NCI-H1105 treated with DMSO at 0.1 percent for 48 hours (cell line): ENCODE measurements around the gene RREB1.

Experiments
- DNase-seq: peaks from one replicate; lab custom pipeline; 2025; lab: John Stamatoyannopoulos, UW

Gene RREB1

DNA sequence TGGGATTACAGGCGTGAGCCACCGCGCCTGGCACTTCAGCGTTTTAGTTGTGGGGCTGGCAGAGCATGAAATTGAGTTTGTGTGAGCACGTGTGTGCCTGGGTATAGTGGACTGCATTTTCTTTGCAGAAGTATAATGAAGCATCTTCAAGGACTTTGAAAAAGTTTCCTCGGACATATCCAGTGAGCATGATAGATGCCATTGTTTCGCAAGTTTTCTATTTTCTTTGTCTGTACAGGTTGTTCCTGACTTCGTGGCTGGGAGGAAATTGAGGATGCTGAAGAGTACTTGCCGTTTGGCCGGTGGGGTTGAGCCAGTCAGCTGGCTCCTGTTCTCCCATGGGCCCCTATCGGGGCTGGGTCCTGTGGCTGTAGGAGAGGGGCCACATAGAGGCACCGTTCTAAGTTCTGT lies 55.9 kb downstream of the RREB1 start:
- no peak for DNase-seq

DNA sequence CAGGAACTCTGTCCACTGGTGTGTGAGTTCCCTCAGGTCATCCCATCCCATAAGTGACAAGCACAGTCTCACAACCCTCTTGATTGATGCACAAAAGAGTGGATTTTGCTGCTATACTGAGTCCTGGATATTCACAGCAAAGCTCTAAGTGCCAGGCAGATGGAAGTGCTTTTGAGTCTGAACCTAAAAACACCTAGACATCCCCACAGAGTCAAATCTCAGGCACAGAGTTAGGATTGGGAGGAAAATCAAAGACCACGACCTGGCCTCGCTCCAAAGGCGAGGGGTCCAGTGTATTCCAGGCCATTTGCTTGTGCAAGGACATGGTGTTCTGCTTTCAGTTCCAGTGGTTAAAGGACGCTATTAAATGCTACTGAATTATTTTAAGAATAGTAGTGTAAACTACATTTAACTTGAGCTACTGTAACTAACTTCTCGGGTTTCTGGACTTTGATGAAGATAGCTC lies 56.8 kb downstream of the RREB1 start:
- no peak for DNase-seq

GRCh38 chr6:7165002-7165889 lies 57.5 kb downstream of the RREB1 start:
- no peak for DNase-seq

DNA sequence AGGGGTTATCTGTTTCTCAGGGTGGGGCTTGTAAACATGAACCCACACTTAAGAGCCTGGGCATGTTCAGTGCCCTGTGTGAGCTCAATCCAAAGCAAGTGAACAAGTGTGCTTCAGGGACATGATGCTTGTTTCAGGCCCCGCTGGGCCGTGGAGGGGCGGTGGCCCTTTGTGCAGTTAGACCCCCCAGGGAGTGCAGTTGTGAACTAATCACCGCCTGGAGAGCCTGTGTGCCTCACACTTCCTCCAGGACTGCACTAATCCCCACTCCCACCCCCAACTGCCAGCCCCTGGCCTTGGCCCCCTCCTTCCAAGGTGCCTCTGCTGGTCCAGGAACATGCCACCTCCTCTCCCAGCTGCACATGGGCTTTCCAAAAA lies 58.1 kb downstream of the RREB1 start:
- DNase-seq = no peak

DNA sequence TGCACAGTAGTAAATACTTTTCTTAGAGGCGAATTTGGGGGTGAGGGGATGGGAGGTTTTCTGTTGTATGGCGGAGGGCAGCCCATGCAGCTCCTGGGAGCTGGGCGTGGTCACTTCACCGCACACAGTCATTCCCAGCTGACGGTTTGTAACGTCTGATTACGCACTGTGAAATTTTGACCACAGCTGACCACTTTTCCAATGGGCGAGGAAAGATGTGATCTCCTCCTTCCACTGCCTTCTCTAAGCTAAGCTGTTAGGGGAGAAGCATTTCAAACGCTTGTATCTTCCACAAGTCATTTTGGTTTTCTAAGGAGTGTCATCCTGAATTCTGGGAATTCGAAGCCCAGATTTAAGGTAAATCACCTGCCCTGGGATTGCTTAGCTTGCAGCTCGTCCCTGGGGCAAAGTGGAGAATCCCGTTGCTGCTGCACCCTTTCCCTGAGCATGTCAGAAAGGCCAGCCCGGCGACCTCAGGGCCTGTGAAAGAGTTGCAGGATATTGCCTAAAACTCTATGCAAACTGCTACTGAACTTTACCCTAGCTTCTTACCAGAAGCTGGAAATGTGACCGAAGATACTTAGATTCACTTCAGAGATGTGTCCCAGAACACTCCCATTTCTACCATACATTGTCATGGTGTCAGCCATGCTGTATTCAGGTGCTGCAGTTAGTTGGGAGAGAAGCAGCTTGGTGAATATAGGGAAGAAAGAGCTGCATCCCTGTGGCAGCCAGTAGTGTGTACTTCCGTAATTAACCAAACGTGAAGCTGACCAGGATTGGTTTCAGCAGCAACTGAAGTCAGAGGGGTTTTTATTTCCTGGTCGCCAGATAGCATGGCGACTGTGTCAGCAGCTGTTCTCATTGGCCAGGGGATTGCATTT lies 58.9 kb downstream of the RREB1 start:
- DNase-seq = no peak

- DNase-seq = no peak
Observed at GRCh38 chr6:7169296-7169721, 61.5 kb downstream of the RREB1 start.

GRCh38 chr6:7170117-7170732 lies 62.5 kb downstream of the RREB1 start:
- no peak for DNase-seq

GRCh38 chr6:7171119-7171518 lies 63.4 kb downstream of the RREB1 start:
- DNase-seq = no peak

DNA sequence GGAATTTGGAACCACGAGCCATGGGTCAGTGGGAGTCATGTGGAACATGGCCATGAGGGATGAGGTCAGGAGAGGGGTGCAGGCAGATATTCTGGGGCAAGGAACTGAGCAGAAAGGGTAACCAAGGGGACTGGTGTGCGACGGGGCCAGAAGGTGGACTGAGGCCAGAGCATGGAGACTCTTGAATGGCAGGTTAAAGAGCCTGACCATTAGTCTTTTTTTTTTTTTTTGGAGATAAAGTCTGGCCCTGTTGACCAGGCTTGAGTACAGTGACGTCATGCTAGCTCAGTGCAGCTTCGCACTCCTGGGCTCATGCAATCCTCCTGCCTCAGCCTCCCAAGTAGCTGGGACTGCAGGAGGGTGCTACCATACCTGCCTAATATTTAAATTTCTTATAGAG lies 64.0 kb downstream of the RREB1 start:
- DNase-seq = no peak

DNA sequence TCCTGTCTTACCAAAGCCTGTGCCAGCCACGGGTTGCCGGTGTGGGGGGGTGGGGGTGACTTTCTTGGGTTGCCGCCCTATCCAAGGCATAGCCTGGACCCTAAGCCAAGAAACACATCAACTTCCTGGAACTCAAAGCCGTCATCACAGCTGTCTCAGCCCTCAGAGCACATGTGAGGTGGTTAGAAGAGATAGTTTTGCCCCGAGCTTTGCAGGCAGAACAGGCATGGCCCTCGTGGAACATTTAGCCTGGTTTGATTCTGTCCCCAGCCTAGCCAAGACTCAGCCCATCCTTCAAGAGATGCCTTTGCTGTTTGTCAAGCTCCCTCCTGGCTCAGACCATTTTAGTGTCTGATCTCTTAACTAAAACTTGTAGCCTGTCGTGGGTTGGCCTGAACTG lies 64.9 kb downstream of the RREB1 start:
- DNase-seq = no peak

DNA sequence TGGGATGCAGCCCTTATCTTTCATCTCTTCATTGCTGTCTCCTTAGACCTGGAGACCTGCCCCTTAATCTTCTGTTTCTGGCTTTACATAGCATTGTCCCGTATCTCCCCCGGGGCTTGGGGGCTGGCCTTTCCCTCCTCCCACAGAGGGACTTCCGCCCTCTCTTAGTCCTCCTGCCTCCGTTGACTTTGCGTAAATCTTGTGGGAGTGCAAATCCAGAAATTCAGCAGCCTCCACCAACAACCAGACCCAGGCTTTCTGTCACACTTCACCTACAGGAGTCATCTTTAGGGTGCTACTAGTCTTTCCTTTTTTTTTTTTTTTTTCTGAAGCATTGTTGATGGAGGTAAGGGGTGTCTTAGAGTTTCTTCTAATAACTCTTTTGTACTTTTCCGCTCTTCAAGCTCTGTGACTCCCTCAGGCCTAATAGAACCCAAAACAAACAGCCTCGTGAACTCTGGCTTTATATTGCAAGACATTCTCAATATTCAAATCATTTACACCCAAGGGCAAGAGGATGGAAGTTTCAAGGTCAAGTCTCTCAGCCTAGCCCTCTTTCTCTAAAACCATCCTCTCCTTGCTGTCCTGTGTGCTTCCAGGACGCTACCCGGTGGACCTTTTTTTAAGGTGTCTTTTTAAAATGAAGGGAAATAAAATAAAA lies 66.2 kb downstream of the RREB1 start:
- no peak for DNase-seq

GRCh38 chr6:7175462-7175861 lies 67.7 kb downstream of the RREB1 start:
- no peak for DNase-seq

GRCh38 chr6:7176208-7176607 lies 68.4 kb downstream of the RREB1 start:
- DNase-seq = no peak

DNA sequence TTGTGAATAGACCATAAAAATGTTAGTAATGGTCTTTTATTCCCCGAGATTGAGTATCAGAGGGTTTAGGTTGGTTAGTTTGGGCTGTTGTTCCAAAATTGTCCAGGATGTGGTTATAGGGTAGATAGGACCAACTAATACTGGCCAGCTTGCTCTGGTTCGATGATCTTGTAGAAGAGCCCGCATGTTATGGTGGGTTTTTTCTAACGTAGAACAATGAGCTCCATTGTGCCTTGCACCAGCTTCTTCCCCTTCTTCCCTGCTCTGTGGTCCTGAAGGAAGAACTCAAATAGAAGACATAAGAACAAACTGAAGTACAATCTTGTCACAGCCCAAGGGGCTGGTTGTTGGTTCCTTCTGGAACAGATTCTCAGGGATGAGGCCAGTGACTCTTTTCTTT lies 70.5 kb downstream of the RREB1 start:
- no peak for DNase-seq

GRCh38 chr6:7180751-7181150 lies 73.0 kb downstream of the RREB1 start:
- no peak for DNase-seq

DNA sequence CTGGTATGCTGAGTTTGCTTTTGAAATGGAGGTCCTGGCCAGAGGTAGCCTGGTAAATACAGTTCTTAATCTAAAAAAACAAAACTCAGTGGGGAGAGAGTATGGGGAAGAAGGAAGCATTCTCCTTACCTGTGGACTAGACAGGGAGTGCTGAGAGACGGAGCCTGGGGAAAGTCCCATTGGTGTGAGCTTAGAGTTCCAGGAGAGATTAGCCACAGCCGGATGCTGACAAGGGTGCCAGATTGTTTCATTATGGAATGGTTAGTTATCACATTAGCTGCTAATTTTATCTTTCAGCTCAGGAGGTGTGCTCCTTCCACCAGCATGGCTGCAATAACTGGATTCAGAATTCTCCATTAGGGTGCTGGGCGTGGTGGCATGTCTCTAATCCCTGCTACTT lies 75.9 kb downstream of the RREB1 start:
- no peak for DNase-seq

- no peak for DNase-seq
Observed at GRCh38 chr6:7184502-7184901, 76.7 kb downstream of the RREB1 start.

- DNase-seq = no peak
Observed at GRCh38 chr6:7185561-7185960, 77.8 kb downstream of the RREB1 start.

DNA sequence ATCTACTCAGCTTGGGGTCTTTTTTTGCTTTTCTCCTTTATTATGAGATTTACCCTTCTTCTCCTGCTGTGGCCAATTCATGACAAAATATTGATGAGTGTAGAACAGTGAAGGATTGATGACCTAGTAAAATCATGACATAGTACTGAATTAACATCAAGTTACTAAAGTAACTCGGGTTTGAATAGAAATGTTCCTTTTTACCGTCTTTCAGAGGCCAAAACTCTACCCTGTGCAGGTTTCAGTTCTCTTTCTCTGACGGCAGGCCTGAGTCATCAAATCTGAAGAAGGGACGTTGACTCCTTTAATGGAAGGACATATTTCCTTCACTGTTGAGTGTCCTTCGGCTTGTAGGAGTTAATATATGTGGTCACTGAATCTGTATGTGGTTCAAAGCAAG lies 80.7 kb downstream of the RREB1 start:
- DNase-seq = no peak

GRCh38 chr6:7189101-7189758 lies 81.5 kb downstream of the RREB1 start:
- no peak for DNase-seq

- no peak for DNase-seq
Observed at GRCh38 chr6:7190791-7191190, 83.0 kb downstream of the RREB1 start.
